H1 (cell line): ENCODE data around the gene CCDC183. TPM values are rescaled to one million over a fixed set of nuclear protein-coding genes. Genes with fewer than 3 reads are reported as not detected.
A peak's percentile ranks its signal among the peaks of the same experiment; 100 is the strongest.

Source experiments
- CTCF ChIA-PET: fragments of 300-600 bp; sonication (Branson Sonifier 250); formaldehyde crosslinking; loops from one replicate; lab custom pipeline; 2021; ENCODE audit not compliant: partially characterized antibody; lab: Charles Lee
- POLR2A ChIA-PET: fragments of 300-600 bp; sonication (Branson Sonifier 250); formaldehyde crosslinking; loops from one replicate; lab custom pipeline; 2021; ENCODE audit warnings: inconsistent platforms; ENCODE audit not compliant: partially characterized antibody; lab: Charles Lee
- DNase-seq, 2 experiments: peaks; one replicate each; pipeline versions ENCODE4 v3.0.0 to v3.0.0-alpha.2; 2010 to 2022; ENCODE audit warnings: low spot score in 2 of 2, low read depth in 1 of 2, mixed read lengths in 1 of 2
- FAIRE-seq: peaks from 2 replicates; lab custom pipeline; 2011; peaks lifted over from hg19 to GRCh38; lab: Jason Lieb, UNC
- H2AFZ ChIP-seq: 2 replicates; pipeline ENCODE4 v1.8.1; 2012; ENCODE audit warnings: low read length, inconsistent platforms
- H2AK5ac ChIP-seq: 2 replicates; pipeline ENCODE4 v1.6.1; 2013; ENCODE audit warnings: low read depth, low read length
- H2BK120ac ChIP-seq: replicated peaks from 2 replicates; pipeline ENCODE3; 2013; ENCODE audit warnings: low read depth, low read length, inconsistent platforms
- H2BK12ac ChIP-seq: 2 replicates; pipeline ENCODE4 v1.6.1; 2013; ENCODE audit warnings: low read depth, low read length
- H2BK15ac ChIP-seq: 2 replicates; pipeline ENCODE4 v1.6.1; 2013; ENCODE audit warnings: low read length
- H2BK20ac ChIP-seq: 2 replicates; pipeline ENCODE4 v1.6.1; 2013; ENCODE audit warnings: low read length
- H2BK5ac ChIP-seq: 2 replicates; pipeline ENCODE4 v1.6.1; 2013; ENCODE audit warnings: low read depth, low read length
- H3K14ac ChIP-seq: 2 replicates; pipeline ENCODE4 v1.6.1; 2013; ENCODE audit warnings: inconsistent platforms; ENCODE audit not compliant: insufficient read length
- H3K18ac ChIP-seq: 2 replicates; pipeline ENCODE4 v1.6.1; 2013; ENCODE audit warnings: low read length; ENCODE audit errors: extremely low read depth
- H3K23ac ChIP-seq: 2 replicates; pipeline ENCODE4 v1.6.1; 2013; ENCODE audit warnings: inconsistent platforms; ENCODE audit not compliant: insufficient read length
- H3K23me2 ChIP-seq: 2 replicates; pipeline ENCODE4 v1.6.1; 2013; ENCODE audit warnings: low read depth, low read length
- H3K27ac ChIP-seq: 2 replicates; pipeline ENCODE4 v1.6.1; 2011; ENCODE audit warnings: low read depth, low read length, inconsistent platforms
- H3K27me3 ChIP-seq, 4 experiments: replicated peaks in 1 of 4; 1 replicate in 1 of 4; 2 replicates in 3 of 4; pipeline versions ENCODE4 v1.6.1 to v1.8.1; 2011 to 2013; ENCODE audit warnings: low read length in 3 of 4, mild to moderate bottlenecking in 3 of 4, inconsistent platforms in 2 of 4, mixed read lengths in 2 of 4, moderate library complexity in 1 of 4; ENCODE audit not compliant: control insufficient read depth in 3 of 4, insufficient read depth in 3 of 4; ENCODE audit errors: extremely low read depth in 1 of 4
- H3K36me3 ChIP-seq, 4 experiments: 2 replicates each; pipeline versions ENCODE4 v1.6.1 to v1.8.1; 2011 to 2013; ENCODE audit warnings: mild to moderate bottlenecking in 4 of 4, low read length in 3 of 4, moderate library complexity in 2 of 4, control low read depth in 1 of 4, inconsistent platforms in 1 of 4; ENCODE audit not compliant: insufficient read depth in 4 of 4, control insufficient read depth in 2 of 4
- H3K4ac ChIP-seq: replicated peaks from 2 replicates; pipeline ENCODE3; 2013; ENCODE audit warnings: low read length, low read depth, mixed read lengths, inconsistent platforms; ENCODE audit not compliant: insufficient read length
- H3K4me1 ChIP-seq, 4 experiments: replicated peaks in 1 of 4; 1 replicate in 1 of 4; 2 replicates in 3 of 4; pipeline versions ENCODE4 v1.6.1 to v1.8.1; 2011 to 2013; ENCODE audit warnings: low read length in 3 of 4, inconsistent platforms in 2 of 4, mixed read lengths in 1 of 4; ENCODE audit not compliant: insufficient read depth in 4 of 4, control insufficient read depth in 3 of 4
- H3K4me2 ChIP-seq, 2 experiments: 2 replicates each; pipeline versions ENCODE4 v1.6.1 to v1.8.1; 2011 to 2013; ENCODE audit warnings: low read depth in 2 of 2, low read length in 2 of 2, control low read depth in 1 of 2, inconsistent platforms in 1 of 2, mild to moderate bottlenecking in 1 of 2; ENCODE audit not compliant: insufficient read depth in 1 of 2
- H3K4me3 ChIP-seq, 4 experiments: fragments of 200-600, 300-600 bp in 1 of 4; sonication (generic), shearing (Covaris generic), sonication (Bioruptor Twin) in 1 of 4; 2 replicates each; pipeline versions ENCODE4 v1.5.1 to v1.8.1; 2011 to 2016; ENCODE audit warnings: low read length in 4 of 4, low read depth in 3 of 4, control low read depth in 2 of 4, inconsistent platforms in 2 of 4, mild to moderate bottlenecking in 2 of 4, mixed read lengths in 1 of 4, moderate library complexity in 1 of 4; ENCODE audit not compliant: insufficient read depth in 2 of 4; ENCODE audit errors: extremely low read depth in 1 of 4
- H3K56ac ChIP-seq: replicated peaks from 2 replicates; pipeline ENCODE3; 2013; ENCODE audit warnings: low read depth, mild to moderate bottlenecking, mixed read lengths, low read length, inconsistent platforms; ENCODE audit not compliant: insufficient read length
- H3K79me1 ChIP-seq: 2 replicates; pipeline ENCODE4 v1.6.1; 2013; ENCODE audit warnings: low read depth, low read length, control low read depth
- H3K79me2 ChIP-seq, 2 experiments: 2 replicates each; pipeline versions ENCODE4 v1.6.1 to v1.8.1; 2012 to 2013; ENCODE audit warnings: low read length in 2 of 2, mild to moderate bottlenecking in 2 of 2, inconsistent platforms in 1 of 2; ENCODE audit not compliant: insufficient read depth in 2 of 2, control insufficient read depth in 1 of 2
- H3K9ac ChIP-seq, 4 experiments: replicated peaks in 1 of 4; 1 replicate in 1 of 4; 2 replicates in 3 of 4; pipeline versions ENCODE4 v1.6.1 to v1.8.1; 2011 to 2013; ENCODE audit warnings: low read depth in 3 of 4, low read length in 3 of 4, control low read depth in 2 of 4, mild to moderate bottlenecking in 2 of 4, moderate library complexity in 2 of 4, inconsistent platforms in 1 of 4; ENCODE audit errors: extremely low read depth in 1 of 4
- H3K9me3 ChIP-seq, 2 experiments: 2 replicates each; pipeline versions ENCODE4 v1.6.1 to v1.8.1; 2012 to 2013; ENCODE audit warnings: mild to moderate bottlenecking in 2 of 2, moderate library complexity in 2 of 2, control low read depth in 1 of 2, inconsistent platforms in 1 of 2, low read depth in 1 of 2, low read length in 1 of 2, mixed read lengths in 1 of 2; ENCODE audit not compliant: insufficient read depth in 2 of 2
- H4K20me1 ChIP-seq, 2 experiments: replicated peaks in 1 of 2; 2 replicates each; pipeline versions ENCODE3 to v1.8.1; 2011 to 2013; ENCODE audit warnings: inconsistent platforms in 2 of 2, low read length in 2 of 2, mild to moderate bottlenecking in 1 of 2; ENCODE audit not compliant: insufficient read depth in 2 of 2, control insufficient read depth in 1 of 2
- H4K5ac ChIP-seq: 2 replicates; pipeline ENCODE4 v1.6.1; 2013; ENCODE audit warnings: low read length, low read depth, mixed read lengths, inconsistent platforms; ENCODE audit not compliant: insufficient read length
- H4K8ac ChIP-seq: 2 replicates; pipeline ENCODE4 v1.8.0; 2013; ENCODE audit warnings: mild to moderate bottlenecking, moderate library complexity, low read length, inconsistent platforms; ENCODE audit not compliant: insufficient read depth; ENCODE audit errors: extremely low read depth
- H4K91ac ChIP-seq: replicated peaks from 2 replicates; pipeline ENCODE3; 2013; ENCODE audit warnings: low read length, mixed read lengths, inconsistent platforms; ENCODE audit not compliant: insufficient read length
- WGBS, 2 experiments: shearing (Covaris generic) in 1 of 2; methylation state at CpG; one replicate each; pipeline versions ENCODE4 v1.1.6 to v1.1.7; 2013 to 2015; ENCODE audit warnings: low lambda C conversion rate in 2 of 2, mixed read lengths in 2 of 2, inconsistent platforms in 1 of 2, low coverage in 1 of 2, missing lambda C conversion rate in 1 of 2; ENCODE audit not compliant: insufficient replicate concordance in 2 of 2, insufficient coverage in 1 of 2, insufficient read length in 1 of 2; ENCODE audit errors: extremely low coverage in 1 of 2, missing lambda C conversion rate in 1 of 2; 5-methylcytosine and 5-hydroxymethylcytosine counted together
- polyA plus RNA-seq, 7 experiments: library from polyadenylated mRNA; depleted of rRNA in 3 of 7; stranded (reverse) in 5 of 7; unstranded in 2 of 7; fragments of >200 nt in 5 of 7; fragments of 200-250 nt in 2 of 7; gene quantifications; 1 replicate in 5 of 7; 2 replicates in 1 of 7; 4 replicates in 1 of 7; pipeline versions ENCODE4 v1.2.1 to v1.2.3, GENCODE V29; 2011 to 2013; ENCODE audit warnings: missing spikeins in 2 of 7, mixed read lengths in 2 of 7
- total RNA-seq: library from RNA; stranded (reverse); fragmentation: NEBNext Ultra II Directional; extraction: Animal tissue kit (Norgen Biotek cat#: 25700); gene quantifications from 2 replicates; pipeline ENCODE4 v1.2.1, GENCODE V29; 2021

Gene CCDC183
- total and polyA plus RNA-seq, 2 of the 8 experiments (the other 6 are each of a cell fraction or from before 2014, with no cell fraction given) = 0.51 to 1.6 TPM

DNA sequence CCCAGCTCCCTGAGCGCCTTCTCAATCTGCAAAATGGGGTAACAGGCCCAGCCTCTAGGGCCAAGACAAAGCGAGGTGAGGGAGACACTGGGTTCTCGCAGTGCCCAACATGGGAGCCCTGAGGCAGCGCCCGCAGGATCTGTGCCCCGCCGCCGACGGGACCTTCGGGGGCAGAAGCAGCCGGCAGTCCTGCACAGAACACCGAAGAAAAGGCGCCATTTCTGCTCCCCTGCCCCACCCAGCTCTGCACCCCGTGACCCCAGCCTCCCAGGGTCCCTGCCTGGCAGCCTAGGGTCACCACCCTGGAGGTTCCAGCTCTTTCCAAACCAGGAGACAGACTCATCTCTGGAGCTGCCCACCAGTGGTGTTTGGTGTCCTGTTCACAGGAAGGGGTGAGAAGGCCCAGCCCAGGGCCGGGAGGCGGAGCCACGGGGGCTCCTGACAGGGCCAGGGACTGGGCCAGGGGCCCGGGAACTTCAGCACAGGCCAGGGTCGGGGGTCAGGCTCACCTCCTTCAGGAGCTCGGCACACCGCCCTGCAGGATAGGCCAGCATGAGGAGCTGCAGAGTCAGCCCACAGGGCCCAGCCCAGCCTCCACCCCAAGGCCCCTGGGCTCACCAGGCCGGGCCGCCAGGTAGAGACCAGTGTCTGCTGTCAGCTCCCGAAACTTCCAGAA is 41.4 kb upstream of the CCDC183 start:
- no peaks in the 10 kb centered on the region for H3K23me2 ChIP-seq

More for the DNA sequence above, 41.4 kb upstream of the CCDC183 start:
- WGBS, 2 experiments = 87% methylated on average over 24 of the region's 24 CpGs; no CpG with 5 or more reads in 1 of the 2 experiments
- peak overlapping the region; percentile 69 for H3K4ac ChIP-seq
- H4K8ac ChIP-seq = peak overlapping the region; percentile 51; the same call in 1 of the 2 replicates
- H2BK5ac ChIP-seq = no peak overlapping the region
- H2BK120ac ChIP-seq = no peak overlapping the region
- DNase-seq (peak in 1 of 2 experiments; percentile 49), FAIRE-seq (no peak)
- H3K27ac ChIP-seq = no peak overlapping the region
- H3K36me3 ChIP-seq = no peaks in the 10 kb centered on the region
- no peaks in the 10 kb centered on the region for H3K27me3 ChIP-seq
- no peak overlapping the region for H2BK20ac ChIP-seq
- no peaks in the 10 kb centered on the region for H4K20me1 ChIP-seq
- H3K14ac ChIP-seq = no peak overlapping the region
- H3K79me2 ChIP-seq = no peaks in the 10 kb centered on the region
- no peak overlapping the region for H2AK5ac ChIP-seq
- CTCF ChIA-PET = interaction anchor here (0.7 to 1.7 kb wide), 7 partner anchors 10 to 87 kb away, joined by 3 to 8 read pairs (median 4); partner anchors contain the start of gene AJM1
- no peaks in the 10 kb centered on the region for H3K79me1 ChIP-seq
- H3K4me1 ChIP-seq = no peaks in the 10 kb centered on the region; a peak in 1 of 7 replicates
- no peak overlapping the region for H3K4me3 ChIP-seq
- no peak overlapping the region for H3K56ac ChIP-seq
- H3K4me2 ChIP-seq = no peak overlapping the region
- H2BK15ac ChIP-seq = no peak overlapping the region
- no peak overlapping the region for H4K5ac ChIP-seq
- no peak overlapping the region for H3K23ac ChIP-seq
- no peak overlapping the region for H3K9ac ChIP-seq
- H3K18ac ChIP-seq = peak overlapping the region; percentile 32; the same call in 1 of the 2 replicates
- no peak overlapping the region for H4K91ac ChIP-seq
- POLR2A ChIA-PET = interaction anchor here (0.9 to 2.6 kb wide), 3 partner anchors 25 to 85 kb away, joined by 3 to 13 read pairs (median 3); no protein-coding TSS in a partner anchor
- H2AFZ ChIP-seq = no peak overlapping the region
- H3K9me3 ChIP-seq = peaks cover 3 to 12% of the 10 kb centered on the region in 2 experiments; a peak in 1 of 4 replicates
- H2BK12ac ChIP-seq = no peak overlapping the region
